A673 (cell line): ENCODE data around the gene TBL1X.

Experiments
- EZH2 ChIP-seq: fragments of 200-600 bp; sonication (generic); IDR thresholded peaks from 2 replicates; pipeline ENCODE4 v1.6.1; 2017; ENCODE audit warnings: borderline replicate concordance, low read depth, mild to moderate bottlenecking, mixed read lengths, antibody characterized with exemption, low read length; ENCODE audit not compliant: poor library complexity, severe bottlenecking
- TF ChIP-seq, protein P1 (sequence below): fragments of 300-800, 200-600 bp; sonication (generic); conservative IDR thresholded peaks from 2 replicates; pipeline ENCODE4 v1.5.1; 2017; ENCODE audit warnings: low read depth, mild to moderate bottlenecking, antibody characterized with exemption, low read length, moderate library complexity, mixed read lengths

DNA sequence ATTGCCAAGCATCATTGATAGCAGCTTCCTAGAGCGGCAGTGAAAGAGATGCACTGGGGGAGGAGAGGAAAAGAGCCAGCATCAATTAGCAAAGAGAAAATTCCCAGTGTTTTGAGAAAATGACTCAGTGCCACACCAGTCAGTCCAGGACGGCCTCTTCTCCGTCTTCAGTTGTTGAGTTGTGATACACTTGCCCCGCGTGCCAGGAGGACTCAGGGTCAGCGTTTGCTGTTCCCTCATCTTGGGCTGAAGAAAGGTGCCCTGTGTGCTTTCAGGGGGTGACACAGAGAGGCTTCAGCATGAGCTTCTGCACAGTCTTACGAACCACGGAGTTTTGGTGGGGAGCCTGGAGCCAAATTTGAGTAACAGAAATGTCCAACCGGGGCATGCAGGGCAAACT lies 218.5 kb downstream of the TBL1X start:
- no peak for TF ChIP-seq EZH2
- TF ChIP-seq, protein P1, sequence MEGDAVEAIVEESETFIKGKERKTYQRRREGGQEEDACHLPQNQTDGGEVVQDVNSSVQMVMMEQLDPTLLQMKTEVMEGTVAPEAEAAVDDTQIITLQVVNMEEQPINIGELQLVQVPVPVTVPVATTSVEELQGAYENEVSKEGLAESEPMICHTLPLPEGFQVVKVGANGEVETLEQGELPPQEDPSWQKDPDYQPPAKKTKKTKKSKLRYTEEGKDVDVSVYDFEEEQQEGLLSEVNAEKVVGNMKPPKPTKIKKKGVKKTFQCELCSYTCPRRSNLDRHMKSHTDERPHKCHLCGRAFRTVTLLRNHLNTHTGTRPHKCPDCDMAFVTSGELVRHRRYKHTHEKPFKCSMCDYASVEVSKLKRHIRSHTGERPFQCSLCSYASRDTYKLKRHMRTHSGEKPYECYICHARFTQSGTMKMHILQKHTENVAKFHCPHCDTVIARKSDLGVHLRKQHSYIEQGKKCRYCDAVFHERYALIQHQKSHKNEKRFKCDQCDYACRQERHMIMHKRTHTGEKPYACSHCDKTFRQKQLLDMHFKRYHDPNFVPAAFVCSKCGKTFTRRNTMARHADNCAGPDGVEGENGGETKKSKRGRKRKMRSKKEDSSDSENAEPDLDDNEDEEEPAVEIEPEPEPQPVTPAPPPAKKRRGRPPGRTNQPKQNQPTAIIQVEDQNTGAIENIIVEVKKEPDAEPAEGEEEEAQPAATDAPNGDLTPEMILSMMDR = no peak
